Caki2 (cell line): ENCODE results near the gene CFAP46. TPM values are rescaled to one million over a fixed set of nuclear protein-coding genes. Genes with fewer than 3 reads are reported as not detected.

Source experiments
- DNase-seq: peaks from one replicate; pipeline ENCODE4 v3.0.0-alpha.2; 2015; ENCODE audit warnings: low read depth
- in situ Hi-C: cut with HindIII; loops from 2 replicates; pipeline ENCODE4 v1.10.0; 2016; ENCODE audit warnings: low sequenced_read_pairs, low pct_unique_long_range_greater_than_20kb, mixed read lengths
- total RNA-seq: library from RNA; depleted of rRNA; stranded (reverse); fragments of >200 nt; shearing (Covaris generic); gene quantifications from 2 replicates; pipeline ENCODE4 v1.2.3, GENCODE V29; 2014; ENCODE audit warnings: low replicate concordance

CFAP46 gene
- total RNA-seq, 1 experiment from 2014 or later = not detected

DNA sequence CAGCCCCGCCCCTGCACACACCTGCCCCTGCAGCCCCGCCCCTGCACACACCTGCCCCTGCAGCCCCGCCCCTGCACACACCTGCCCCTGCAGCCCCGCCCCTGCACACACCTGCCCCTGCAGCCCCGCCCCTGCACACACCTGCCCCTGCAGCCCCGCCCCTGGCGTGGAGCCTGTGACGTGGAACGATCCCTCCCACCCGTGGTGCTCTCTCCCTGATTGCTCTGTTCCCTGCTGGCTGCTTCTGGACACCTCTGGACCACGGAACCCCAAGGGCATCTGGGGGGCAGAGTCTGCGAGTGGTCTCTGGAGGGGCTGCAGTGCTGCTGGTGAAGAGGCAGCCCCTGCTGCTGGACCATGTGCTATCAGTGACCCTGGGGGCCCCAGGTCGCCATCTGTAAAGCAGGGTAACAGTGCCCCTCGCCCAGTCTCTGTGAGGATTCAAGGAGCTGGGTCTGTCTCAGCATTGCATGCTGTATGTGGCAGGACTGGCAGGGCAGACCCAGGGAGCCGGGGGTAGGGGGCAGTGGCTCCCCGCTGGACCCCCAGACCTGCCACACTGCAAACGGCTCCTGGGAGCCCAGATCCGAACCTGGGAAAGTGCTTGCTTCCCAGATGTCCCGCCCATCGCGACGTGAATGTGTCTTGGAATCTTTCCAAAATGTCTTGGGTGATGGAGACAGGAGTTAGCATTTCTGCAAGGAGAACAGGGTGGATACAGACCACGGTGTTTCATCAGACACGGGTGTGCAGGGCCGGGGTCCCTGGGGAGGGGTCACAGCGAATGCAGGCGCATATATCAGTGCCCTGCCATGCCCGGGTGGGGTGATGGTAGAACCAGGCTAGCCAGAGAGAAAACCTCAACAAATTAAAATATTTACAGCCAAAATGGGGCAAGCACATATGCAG lies 128.6 kb downstream of the CFAP46 start:
- DNase-seq = no peak
- in situ Hi-C loops = no loop called here

GRCh38 chr10:132813001-132813401 lies 129.4 kb downstream of the CFAP46 start:
- DNase-seq = no peak
- in situ Hi-C loops = no loop called here

DNA sequence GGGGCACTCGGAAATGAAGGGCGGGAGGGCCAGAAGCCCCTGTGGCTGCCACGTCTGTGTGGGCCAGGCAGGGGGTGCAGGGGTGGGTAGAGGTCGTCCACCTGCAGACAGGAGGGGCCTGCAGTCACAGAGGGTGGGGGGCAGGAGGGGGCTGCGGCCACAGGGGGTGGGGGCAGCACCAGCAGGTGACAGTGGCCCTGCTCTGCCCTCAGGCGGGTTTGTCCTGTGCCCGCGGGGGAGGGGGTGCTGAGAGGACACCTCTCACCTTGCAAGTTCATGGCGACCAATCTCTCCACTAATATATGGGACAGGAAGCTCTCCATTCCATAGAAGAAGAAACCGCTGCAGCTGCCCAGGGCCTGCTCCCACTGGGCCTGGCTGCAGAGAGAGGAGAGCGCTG lies 129.8 kb downstream of the CFAP46 start:
- in situ Hi-C loops = no loop called here
- DNase-seq = no peak

DNA sequence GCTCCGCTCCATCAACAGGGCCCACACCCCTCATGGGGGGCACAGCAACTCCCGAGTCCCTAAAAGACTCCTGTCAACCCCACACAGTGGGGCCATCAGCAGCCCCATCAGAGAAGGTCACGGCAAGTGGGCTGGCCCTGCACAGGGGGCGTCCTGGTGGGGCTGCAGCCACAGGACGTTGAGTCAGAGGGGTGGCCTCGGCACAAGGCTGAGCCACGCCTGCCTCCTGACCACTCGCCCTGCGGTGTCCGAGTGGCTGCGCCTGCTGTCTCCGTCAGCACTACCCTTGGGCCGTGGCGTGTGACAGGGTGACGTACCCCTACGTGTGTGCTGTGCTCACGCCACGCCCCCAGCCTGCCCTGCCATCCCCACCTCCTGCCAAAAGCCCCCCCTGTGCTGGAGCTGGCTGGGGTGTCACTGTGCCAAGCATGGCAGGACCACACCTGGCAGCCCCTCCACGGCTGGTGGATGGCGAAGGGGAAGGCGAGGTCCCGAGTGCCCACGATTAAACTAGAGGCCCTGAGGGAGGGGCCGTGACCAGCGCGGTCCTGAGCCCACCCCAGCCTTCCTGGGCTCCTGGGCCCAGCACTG lies 130.4 kb downstream of the CFAP46 start:
- no peak for DNase-seq
- in situ Hi-C loops = no loop called here

DNA sequence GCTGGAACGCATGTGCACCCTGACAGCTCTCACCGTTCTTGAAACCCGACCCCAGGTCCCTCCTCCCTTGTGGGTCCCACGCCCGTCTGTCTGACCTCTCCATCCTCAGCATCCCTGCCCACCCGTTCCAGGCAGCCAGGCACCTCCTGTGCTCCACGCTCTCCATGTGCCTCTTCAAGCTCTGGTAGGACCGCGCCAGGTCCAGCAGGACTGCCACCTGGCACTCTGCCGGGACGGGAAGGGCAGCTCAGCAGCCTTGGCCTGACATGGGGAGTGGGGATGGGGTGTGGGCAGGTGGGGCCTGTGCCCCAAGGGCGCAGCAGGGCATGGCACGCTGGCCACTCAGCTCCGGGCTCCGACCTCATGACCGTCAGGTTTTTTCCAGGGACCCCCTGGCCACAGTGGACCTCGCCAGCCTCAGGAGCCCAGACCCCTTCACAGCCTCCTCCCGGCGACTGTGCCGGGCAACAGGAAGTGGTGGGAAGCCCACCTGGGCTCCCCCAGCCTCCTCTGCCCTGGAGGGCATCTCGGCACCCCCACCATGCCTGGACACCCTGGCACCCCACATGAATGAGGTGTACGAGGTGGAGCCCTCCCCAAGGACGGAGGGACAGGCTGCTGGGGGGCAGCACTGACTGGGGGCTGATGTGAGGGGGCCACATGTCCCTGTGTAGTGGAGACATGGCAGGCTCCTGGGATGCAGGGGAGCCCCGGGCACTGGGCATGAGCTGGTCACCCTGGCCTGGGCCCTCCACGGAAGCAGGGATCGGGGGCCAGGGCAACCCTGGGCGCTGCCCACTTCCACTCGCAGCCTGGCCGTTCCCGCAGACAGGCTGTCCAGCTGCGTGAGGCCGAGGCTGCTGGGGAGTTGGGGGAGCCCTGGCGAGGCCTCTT lies 131.3 kb downstream of the CFAP46 start:
- no peak for DNase-seq
- in situ Hi-C loops = no loop called here

DNA sequence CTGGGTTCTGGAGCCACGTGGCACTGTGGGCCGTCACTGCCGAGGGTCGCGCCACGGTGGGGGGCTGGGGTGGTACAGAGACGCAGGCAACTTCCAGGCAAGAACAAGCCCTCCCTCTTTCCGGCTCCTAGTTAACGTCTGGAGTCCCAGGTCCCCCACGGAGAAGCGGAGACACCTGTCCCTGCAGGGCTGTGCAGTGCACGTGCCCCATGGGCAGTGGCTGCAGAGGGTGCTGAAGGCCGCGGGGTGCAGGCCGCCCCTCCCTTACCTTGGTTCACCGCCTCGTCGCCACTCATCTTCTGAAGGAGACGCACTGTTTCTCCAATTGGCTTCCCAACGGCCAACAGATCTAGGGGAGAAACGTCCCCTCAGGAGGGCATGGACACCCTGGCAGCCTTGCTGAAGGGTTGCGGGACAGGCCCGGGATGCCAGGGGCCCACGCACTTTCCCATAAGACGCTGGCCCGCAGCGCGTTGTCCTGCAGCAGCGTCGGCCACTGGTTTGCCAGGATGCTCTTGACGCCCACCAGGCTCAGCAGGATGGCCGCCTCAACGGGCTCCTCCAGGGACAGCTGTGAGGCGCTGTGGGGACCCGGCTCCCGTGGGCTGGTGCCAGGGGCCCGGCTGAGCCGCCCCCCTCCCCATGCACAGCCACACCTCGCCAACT lies 132.1 kb downstream of the CFAP46 start:
- in situ Hi-C loops = no loop called here
- no peak for DNase-seq

- no peak for DNase-seq
- in situ Hi-C loops = no loop called here
Measured at GRCh38 chr10:132809232-132810140, 132.9 kb downstream of the CFAP46 start.

DNA sequence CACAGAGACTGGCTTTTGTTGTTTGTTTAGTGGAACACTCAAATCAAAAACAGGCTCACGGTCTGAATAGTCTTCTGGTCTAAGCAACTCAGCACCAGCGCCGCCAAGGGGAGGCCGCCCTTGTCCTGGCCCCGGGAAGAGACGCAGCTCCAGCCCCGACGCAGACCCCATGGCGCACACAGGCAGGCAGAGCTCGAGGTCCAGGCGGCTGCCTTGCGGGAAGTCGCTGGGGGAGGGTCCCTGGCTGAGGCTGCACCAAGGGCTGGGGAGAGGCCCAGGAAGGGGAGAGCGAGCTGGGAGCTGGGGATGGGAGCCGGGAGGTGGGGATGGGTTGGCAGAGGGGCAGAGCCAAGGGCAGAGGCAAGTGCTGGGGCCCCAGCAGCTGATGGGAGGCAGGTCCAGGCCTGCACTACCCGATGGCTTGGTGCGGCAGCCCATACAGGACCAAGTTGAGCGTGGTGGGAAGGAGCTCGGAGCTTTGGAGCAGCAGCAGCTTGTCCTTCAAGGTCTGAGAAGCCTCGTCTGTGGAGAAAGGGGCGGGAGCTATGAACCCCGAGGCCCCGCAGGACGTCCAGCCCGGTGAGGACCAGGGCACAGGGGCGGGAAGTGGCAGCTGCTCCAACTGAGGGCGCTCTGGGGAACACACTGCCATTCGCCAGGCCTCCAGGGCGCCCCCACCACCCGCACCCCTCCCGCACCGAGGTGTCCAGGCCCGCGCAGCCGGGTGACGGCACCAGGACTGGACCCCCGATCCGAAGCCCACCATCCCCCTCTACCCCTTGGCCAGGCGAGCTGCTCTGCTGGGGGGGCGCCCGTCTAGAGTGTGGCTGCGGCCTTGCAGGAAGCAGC lies 133.8 kb downstream of the CFAP46 start:
- in situ Hi-C loops = no loop called here
- no peak for DNase-seq

- in situ Hi-C loops = no loop called here
- DNase-seq = no peak
Measured at GRCh38 chr10:132807621-132808049, 134.7 kb downstream of the CFAP46 start.

GRCh38 chr10:132806561-132807003 lies 135.8 kb downstream of the CFAP46 start:
- in situ Hi-C loops = no loop called here
- DNase-seq = no peak

- DNase-seq = no peak
- in situ Hi-C loops = no loop called here
Measured at GRCh38 chr10:132806110-132806509, 136.3 kb downstream of the CFAP46 start.

DNA sequence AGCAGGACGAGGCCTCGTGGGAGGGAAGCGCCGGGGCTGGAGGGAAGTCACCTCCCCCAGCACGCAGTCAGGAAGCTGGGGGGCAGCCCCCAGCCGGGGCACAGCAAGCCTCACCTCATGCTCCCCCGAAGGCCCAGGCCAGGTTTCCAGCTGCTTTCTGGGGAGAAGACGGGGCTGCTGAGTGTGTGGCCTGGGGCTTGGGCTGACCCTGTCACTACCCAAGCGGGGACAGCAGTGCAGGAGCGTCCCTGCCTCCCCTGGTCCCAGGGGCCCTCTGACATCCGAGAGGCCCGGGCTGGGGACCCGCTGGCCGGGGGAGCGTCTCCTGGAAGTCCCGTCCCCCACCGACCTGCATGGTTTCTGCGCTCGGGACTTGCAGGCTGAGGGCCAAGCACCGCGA lies 136.8 kb downstream of the CFAP46 start:
- in situ Hi-C loops = no loop called here
- DNase-seq = no peak

DNA sequence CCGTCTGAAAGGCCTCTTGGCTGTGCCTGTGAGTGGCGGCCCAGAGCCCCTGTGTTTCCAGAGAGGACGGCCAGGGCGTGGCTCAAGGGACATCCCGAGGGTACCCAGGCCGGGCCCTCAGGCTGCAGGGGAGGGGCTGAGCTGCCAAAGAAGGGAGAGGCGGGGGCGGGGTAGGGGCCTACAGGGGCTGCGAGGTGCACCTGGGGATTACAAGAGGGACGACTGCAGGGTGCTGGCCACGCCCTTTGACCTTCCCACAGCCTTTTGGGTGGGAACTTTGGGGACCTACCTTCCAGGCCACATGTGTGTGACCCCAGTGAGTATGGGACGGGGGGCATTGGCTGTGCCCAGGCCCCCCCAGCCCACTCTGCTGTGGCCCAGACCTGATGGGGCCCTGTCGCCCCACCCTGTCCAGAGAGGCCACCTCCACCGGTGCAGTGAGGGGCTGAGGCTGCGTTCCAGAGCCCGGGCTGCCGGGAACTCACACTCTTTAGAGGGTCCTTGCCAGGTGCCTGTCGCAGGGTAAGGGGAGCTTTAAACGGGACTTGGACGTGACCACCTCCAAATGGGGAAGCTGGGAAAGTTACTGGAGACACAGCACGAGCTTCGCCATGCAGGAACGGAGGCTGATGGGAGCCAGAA lies 137.5 kb downstream of the CFAP46 start:
- no peak for DNase-seq
- in situ Hi-C loops = no loop called here

GRCh38 chr10:132804287-132804686 lies 138.1 kb downstream of the CFAP46 start:
- DNase-seq = no peak
- in situ Hi-C loops = no loop called here

DNA sequence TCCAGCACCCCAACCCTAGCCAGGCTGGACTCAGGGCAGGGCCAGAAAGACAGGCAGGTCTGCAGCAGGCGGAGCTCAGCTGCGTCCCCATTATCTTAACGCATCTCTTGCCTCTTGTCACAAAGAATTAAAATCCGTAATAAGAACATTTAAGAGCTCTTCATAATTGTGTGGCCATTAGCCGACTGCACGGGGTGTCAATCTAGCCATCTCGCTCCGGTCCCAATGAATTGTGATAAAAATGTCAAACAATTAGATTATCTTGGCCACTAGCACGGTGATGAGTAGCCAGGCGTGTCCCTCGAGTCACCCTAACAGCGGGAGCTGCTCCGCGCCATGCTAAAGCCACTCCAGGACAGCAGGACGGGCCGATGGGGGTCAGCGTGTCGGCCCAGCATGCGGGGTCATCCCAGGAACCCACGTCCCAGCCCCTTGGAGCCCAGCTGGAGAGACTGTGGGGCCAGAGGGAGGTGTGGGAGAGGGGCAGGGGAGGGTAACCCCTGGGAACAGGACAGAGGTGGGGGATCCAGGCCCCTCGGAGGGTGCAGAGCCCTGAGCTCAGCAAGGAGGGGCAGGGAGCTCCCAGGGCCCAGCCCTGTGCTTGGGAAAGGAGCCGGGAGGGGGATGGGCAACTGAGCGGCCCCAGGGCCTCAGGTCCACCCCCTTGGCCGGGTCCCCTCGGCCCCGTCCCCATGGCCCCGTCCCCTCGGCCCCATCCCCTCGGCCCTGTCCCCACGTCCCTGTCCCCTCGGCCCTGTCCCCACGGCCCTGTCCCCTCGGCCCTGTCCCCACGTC lies 138.8 kb downstream of the CFAP46 start:
- in situ Hi-C loops = no loop called here
- DNase-seq = no peak
